Stimulated activated CD4-positive, alpha-beta T cell treated with anti-CD3 and anti-CD28 coated beads, Interleukin-1b, Interleukin-23, amount 100 ng/mL, for 24 hours (primary cell): Measurements from ENCODE around the gene STMN3.
"Not testable (repeated sequence)": the region's sequence is repeated elsewhere in the genome, so short reads cannot be mapped to it uniquely, and the experiment has no call there.

Source experiments
- DNase-seq, 4 experiments: peaks; one replicate each; pipeline ENCODE4 v3.0.0-alpha.2; 2020; ENCODE audit warnings: low read depth in 4 of 4, low spot score in 1 of 4

Gene STMN3

DNA sequence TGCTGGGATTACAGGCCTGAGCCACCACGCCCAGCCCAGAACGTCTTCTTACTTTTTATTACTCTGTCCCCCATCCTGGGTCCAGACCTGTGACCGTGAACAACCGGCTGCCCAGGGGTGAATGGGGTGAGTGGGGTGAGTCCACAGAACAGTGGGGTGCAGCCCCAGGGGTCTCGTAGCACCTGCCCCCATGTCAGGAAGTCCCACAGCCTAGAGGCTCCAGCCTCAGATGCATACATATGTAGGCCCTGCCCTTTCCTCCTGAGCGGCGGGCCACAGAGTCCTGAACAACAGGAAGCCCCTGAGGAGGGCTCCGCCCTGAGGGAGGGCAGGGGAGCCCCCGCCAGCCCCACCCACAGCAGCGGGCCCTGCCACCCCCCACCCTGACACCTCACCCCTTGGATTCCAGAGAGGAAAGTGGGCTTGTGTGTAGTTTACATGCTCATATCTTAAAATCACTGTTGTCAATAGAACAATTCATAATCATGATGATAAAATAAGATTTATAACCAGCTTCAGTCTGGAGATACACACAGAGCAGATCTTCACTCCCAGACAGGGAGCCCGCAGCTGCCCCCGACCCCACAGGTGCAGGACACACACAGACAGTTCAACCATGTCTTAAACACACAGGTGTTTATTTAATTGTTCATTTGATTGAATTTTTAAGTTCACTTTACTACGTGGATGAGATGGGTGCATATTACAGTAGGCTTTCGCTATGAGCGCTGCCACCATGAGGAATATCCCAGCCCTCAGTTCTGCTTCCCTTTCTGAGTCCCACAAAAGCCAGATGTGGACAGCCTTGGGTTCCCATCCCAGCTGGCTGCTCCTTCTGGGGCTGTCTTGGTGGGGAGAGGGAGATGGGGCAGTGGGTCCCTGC, 13.9 kb downstream of the STMN3 start:
- no peak for DNase-seq

DNA sequence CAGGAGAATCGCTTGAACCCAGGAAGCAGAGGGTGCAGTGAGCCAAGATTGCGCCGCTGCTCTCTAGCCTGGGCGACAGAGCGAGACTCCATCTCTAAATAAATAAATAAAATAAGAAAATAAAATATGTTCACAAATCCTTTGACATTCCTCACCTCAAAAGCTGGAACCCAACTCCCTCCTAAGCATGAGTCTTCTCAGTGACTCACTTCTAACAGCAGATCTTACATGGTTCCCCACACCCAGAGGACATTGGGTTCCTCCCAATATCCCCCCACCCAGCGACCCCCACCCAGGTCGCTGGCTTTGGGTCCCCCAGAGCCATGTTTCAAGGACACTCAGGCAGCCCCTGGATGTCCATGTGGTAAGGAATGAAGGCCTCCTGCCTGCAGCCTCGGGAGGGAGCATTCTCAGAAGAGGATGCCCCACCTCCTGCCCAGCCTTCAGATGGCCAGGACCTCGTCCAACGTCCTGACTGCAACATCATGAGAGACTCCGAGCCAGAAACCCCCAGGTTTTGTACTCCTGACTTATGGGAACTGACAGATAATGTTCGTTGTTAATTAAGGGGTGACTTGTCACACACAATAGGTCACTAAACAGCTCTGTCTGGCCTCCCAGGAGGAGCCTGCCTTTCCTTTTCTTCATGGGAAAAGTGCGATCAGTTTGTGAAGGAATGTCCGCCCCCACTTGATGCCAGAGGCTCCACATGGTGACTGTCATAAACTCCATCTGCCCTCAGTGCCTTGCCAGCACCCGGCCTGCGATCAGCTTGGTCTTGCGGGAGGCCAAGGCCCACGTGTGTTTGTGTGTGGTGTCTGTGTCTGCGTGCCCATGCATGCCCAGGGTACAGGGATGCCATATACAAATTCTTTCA, 16.2 kb downstream of the STMN3 start:
- DNase-seq: no peak

DNA sequence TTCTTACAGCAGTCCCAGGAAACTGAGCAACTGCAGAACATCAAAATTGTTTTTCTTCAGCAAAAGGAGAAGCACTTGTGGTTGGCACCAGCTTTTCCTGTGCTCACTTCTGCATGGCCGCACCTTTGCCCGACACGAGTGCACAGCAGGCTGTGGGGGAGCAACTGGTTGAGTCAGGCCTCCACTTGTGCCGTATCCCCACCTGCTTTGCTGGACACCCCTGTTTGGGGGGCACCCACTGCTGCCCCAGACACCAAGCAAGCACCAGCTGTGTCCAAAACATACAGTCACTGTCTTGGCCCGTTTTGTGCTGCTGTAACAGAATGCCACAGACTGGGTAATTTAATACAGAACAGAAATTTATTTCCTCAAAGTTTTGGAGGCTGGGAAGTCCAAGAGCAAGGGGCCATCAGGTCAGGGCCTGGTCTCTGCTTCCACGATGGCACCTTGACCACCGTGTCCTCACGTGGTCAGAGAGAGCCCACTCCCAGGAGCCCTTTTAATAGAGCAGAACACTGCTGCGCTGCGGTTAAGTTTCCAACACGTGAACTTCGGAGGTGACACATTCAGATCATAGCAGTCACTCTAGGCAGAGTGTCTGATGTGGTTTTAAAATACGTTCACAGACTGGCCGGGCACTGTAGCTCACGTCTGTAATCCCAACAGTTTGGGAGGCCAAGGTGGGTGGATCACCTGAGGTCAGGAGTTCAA, 17.6 kb downstream of the STMN3 start:
- DNase-seq: no peak

DNA sequence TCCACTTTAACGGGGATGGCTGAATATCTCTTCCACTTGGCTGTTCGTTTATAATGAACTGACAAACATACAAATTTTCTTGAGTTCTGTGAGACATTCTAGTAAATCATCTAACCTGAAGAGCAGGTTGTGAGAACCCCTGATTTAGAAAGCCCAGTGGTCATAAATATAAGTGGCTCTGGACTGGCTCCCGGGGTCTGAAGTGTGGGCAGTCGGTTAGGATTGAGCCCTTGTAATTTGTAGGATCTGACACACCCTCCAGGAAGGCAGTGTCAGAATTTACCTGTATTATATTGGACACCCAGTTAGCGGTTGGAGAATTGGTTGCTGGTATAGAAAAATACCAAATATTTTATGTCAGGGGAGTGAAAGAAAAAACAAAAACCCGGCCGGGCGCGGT, 19.5 kb downstream of the STMN3 start:
- no peak for DNase-seq

DNA sequence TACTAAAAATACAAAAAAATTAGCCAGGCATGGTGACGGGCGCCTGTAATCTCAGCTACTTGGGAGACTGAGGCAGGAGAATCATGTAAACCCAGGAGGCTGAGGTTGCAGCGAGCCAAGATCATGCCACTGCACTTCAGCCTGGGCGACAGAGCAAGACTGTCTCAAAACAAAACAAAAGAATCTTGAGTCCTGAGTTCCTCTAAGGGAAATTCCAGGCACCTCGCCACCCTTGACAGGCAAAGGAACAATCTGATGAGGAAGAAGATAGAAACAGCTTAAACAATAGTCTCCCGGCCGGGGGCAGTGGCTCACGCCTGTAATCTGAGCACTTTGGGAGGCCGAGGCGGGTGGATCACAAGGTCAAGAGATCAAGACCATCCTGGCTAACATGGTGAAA, 21.8 kb downstream of the STMN3 start:
- DNase-seq: not testable (repeated sequence)

DNA sequence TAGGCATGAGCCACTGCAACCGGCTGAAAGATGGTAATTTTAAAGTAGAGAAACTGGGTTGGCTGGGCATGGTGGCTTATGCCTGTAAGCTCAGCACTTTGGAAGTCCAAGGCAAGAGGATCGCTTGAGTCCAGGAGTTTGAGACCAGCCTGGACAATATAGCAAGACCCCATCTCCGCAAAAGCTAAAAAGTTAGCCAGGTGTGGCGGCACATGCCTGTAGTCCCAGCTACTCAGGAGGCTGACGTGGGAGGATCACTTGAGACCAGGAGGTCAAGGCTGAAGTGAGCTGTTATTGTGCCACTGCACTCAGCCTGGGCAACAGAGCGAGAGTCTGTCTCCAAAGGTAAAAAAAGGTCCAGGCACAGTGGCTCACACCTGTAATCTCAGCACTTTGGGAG, 22.3 kb downstream of the STMN3 start:
- DNase-seq: not testable (repeated sequence)

DNA sequence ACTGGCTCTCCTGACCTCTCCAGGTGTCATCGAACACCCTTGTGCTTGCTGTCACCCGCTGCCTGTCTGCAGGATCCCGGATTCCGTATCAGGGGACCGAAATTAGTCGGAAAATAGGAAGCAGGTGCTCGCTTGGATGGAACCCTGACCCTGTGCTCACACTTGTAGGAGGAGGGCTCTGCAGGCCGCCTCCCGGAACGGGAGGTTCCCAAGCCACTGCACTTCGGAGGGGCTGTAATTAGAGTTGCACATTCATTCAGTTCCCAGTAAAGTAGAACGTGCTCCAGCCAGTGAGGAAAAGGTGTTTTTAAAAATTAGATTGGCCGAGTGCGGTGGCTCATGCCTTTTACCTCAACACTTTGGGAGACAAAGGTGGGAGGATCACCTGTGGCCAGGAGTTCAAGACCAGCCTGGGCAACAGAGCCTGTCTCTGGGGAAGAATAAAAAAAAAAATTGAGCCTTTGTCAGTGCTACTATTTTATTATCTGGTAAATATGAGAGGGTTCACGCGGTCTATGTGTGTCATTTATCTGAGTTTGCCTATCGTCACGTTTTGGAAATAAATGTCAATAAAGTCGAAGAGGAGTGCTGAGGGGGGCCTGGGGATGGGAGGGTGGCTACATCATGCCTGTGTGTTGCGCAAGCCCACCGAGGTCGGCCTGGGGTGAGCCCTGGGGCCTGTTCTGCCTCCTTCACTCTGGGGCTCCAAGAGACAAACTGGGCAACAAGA, 24.8 kb downstream of the STMN3 start:
- DNase-seq: peak in 2 of 4 experiments; percentile 44 to 59

DNA sequence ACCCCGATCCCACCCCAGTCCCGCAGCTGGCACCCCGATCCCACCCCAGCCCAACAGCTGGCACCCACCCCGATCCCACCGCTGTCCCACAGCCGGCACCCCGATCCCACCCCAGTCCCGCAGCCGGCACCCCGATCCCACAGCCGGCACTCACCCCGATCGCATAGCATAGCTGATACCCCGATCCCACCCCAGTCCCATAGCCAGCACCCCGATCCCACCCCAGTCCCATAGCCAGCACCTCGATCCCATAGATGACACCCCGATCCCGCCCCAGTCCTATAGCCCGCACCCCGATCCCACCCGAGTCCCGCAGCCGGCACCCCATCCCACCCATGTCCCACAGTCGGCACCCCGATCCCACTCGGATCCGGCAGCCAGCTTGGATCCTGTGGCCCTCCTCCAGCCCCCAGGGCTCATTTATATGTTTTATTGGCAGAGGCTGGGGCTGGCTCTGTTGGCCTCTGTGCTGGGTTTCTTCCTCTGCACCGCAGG, 25.4 kb downstream of the STMN3 start:
- no peak for DNase-seq

DNA sequence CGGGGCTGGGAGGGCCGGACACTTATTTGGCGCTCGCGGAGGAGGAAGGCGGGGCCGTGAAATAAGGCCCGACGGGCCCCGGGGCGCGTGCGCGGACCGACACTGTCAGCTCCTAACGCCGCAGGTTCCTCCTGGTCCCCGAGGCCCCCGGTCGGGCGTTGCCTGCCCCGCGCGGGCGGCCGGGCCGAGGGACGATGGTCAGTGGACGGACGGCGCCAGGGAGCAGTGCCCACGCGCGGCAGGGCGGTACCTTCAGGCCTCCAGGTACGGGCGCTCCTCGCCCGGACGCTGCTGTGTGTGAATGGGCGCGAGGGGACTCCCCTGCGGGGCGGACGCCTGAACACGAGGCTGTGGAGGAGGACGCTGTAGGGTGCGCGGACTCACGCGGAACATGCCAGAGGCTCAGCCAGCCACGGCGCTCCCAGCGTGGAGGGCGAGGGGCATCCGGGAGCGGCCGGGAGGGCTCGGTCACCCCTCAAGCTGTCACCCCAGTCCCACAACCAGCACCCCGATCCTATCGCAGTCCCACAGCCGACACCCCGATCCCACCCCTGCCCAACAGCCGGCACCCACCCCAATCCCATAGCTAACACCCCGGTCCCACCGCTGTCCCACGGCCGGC, 26.0 kb downstream of the STMN3 start:
- DNase-seq: peak; percentile 83 to 92 (median 86)

DNA sequence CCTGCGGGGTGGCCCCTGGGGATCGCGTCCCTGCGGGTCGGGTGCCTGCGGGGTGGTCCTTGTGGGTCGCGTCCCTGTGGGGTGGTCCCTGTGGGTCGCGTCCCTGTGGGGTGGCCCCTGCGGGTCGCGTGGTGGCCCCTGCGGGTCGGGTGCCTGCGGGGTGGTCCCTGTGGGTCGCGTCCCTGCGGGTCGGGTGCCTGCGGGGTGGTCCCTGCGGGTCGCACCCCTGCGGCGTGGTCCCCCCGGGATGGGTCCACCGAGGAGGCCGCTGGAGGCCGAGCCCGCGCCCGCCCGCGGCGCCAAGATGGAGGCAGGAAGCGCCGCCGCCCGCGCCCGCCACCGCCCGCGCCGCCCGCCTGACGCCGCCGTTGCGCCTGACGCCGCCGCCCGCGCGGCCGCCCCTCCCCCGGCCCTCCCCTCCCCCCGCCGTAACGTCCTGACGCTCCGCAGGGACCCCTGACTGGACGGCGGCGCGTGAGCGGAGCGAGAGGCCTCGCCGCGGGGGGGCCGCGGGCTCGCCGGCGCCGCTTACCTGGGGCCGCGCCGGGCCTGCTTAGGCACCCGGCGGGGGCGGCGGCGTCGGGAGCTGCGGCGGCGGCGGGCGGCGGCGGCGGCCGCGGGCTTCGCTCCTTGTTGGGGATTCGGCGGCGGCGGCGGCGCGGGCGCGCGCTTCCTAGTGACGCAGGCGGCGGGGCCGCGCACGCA, 26.6 kb downstream of the STMN3 start, which contains the start of gene GMEB2:
Gene GMEB2 (minus strand): TSS at position 678 of the 705 bp plus-strand sequence. CDS start 7,704 bp downstream, outside the sequence.
- peak in 3 of 4 experiments; percentile 62 for DNase-seq

DNA sequence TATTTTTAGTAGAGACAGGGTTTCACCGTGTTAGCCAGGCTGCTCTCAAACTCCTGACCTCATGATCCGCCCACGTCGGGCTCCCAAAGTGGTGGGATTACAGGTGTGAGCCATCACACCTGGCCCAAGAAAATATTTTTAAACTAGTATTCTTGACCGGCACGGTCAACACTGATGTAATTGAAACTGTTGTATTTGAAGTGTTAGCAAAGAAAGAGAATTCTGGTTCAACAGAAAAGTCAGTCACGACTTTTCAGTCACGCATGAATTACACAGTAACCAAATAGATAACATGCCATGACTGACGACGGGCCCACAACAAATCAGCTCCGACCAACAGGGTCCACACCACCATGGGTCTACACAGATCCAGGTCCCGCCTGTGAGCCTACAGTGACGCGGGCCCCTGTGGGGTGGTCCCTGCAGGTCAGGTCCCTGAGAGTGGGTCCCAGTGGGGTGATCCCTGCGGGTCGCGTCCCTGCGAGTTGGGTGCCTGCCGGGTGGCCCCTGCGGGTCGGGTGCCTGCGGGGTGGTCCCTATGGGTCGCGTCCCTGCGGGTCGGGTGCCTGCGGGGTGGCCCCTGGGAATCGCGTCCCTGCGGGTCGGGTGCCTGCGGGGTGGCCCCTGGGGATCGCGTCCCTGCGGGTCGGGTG, 27.3 kb downstream of the STMN3 start:
- DNase-seq: no peak

DNA sequence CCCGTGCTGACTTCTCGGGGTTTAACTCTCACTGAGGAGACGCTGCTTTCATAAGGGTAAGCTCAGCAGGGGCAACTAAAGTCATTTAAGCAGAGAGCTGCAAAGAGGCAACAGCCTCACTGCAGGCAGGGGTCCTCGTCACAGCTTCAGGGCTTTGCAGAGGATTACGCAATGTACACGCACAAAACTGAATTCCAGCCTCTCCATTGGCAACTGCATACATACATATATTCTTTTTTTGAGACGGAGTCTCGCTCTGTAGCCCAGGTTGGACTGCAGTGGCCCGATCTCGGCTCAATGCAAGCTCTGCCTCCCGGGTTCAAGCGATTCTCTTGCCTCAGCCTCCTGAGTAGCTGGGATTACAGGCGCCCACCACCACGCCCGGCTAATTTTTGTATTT, 28.7 kb downstream of the STMN3 start:
- no peak for DNase-seq

DNA sequence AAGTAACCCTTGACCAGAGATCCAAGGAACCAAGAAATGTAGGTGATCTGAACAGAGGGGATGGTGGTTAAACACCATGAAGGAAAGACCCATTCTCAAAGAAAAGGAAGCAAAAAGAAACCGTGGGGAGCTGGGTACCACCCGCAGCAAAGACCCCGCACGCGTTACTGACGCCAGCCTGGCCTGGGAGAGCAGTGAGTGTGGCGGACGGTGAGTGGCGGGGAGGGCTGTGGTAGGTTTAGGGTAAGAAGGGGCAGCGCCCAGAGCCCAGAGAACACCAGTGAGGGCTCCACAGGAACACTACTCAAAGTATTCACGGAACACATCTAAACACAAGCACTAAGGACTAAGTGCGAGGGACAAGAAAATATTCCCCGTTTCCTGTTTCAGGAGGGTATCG, 30.5 kb downstream of the STMN3 start:
- DNase-seq: no peak

DNA sequence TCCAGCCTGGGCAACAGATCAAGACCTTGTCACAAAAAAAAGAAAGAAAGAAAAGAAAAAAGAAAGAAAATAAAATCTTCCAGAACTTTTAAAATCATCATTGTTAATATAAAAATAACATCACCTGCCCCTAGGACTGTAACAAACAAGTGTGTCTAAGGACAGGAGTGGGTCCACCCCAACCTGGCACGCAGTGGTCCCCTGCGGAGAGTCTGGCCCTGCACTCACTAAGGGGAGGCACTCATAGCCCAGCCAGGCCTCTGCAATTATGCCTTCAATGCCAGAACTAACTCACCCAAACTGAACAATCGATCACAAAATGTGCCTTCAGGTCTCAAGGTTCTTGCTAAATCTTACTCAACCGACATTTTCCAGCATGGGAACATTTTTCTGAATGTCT, 31.1 kb downstream of the STMN3 start:
- DNase-seq: no peak

DNA sequence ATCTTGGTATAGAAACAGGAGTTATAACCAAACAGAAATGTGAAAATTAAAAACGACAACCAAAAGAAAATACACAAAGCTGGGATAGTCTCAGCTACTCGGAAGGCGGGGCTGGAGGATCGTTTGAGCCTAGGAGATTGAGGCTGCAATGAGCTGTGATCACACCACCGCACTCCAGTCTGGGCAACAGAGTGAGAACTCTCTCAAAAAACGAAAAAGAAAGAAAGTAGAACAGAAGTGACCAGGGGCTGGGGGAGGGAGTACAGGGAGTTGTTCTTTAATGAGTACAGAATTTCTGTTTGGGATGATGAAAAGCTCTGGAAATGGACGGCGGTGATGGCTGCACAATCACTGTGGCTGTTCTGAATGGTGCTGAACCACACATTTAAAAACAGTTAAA, 32.2 kb downstream of the STMN3 start:
- DNase-seq: no peak

DNA sequence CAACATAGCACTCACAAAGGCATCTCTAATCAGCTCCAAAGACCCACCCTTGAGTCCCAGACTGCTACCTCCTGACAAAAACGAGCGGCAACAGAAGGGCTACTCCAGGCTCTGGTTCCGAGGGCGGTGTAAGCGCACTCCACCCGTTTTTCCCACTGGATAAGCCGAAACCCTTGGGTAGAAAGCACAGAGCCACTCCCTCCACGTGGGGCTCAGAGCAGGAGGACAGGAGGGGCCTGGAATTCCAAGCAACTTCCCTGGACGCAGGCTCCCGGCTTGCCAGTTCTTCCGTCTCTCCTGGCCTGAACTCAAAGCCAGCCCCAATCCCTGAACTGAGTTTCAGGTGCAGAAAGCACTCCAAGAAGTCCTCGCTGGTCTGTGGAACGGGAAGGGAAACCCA, 33.7 kb downstream of the STMN3 start:
- no peak for DNase-seq

DNA sequence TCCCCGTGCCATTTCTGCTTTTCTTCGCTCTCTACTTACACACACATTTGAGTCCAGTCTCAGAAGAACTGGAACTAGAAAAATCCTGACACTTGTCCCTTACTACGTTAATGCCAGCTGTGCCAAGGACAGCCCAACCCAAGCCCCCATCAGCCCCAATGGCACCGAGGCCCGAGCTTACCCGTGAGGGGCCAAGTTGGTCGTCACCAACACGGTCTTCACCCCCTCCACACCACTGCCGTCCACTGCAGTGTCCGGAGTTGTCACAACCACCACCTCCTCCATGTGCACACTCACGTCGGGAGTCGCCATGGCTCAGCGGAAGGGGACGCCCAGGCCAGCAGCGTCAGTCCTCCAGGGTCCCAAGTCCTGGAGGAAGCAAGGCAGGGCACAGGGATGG, 34.1 kb downstream of the STMN3 start:
- DNase-seq: no peak

DNA sequence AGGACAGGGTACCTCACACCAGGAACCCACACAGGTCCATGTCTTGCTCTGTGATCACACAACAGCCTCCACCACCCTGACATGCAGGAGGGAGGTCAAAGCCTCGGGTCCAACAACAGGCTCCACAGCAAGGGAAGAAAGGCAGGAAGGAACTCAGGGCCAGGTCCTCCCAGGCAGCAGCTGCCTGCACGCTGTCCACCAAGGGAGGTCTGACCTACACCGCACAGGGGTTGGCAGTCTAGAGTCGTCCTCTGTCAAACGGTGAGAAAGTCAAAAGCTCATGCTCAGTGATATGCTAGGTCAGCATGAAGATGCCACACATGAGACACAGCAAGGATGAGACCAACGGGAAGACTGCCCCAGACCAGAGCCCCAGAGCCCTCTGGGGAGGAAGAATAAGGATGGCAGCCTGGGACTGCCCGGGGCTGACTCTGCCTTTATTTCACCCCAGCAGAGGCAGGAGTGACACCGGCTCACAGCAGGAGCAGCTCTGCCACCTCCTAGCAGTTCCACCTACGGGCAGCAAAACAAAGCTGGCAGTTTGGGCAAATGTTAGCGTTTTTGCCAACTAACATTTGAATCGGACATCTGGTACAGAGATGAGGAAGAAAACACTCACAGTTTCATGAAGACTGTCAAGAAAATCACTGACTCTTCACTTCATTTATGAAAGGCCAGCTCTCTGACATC, 34.8 kb downstream of the STMN3 start:
- DNase-seq: no peak
